Parathyroid adenoma (tissue), 2 donors: ENCODE data around the gene PCAT7.

Source experiments
- H2AFZ ChIP-seq: fragments of 300-600 bp; sonication (generic); one replicate; pipeline ENCODE4 v1.7.0; 2017; ENCODE audit warnings: antibody characterized with exemption, mild to moderate bottlenecking
- H3K27ac ChIP-seq: fragments of 300-600 bp; sonication (generic); one replicate; pipeline ENCODE4 v1.7.0; 2017
- H3K27me3 ChIP-seq: fragments of 300-600 bp; sonication (generic); one replicate; pipeline ENCODE4 v1.7.0; 2017; ENCODE audit warnings: low read length; ENCODE audit not compliant: control insufficient read depth, insufficient read depth
- H3K36me3 ChIP-seq: fragments of 300-600 bp; sonication (generic); one replicate; pipeline ENCODE4 v1.7.0; 2017; ENCODE audit warnings: low read length; ENCODE audit not compliant: control insufficient read depth, insufficient read depth
- H3K4me1 ChIP-seq: fragments of 300-600 bp; sonication (generic); one replicate; pipeline ENCODE4 v1.7.0; 2017; ENCODE audit warnings: control low read depth
- H3K4me2 ChIP-seq: fragments of 300-600 bp; sonication (generic); one replicate; pipeline ENCODE4 v1.7.0; 2017; ENCODE audit warnings: low read length
- H3K4me3 ChIP-seq: fragments of 300-600 bp; sonication (generic); one replicate; pipeline ENCODE4 v1.7.0; 2017; ENCODE audit warnings: low read depth, low read length
- H3K79me2 ChIP-seq: fragments of 300-600 bp; sonication (generic); one replicate; pipeline ENCODE4 v1.7.0; 2017; ENCODE audit warnings: control low read depth
- H3K9ac ChIP-seq: fragments of 300-600 bp; sonication (generic); one replicate; pipeline ENCODE4 v1.7.0; 2017; ENCODE audit warnings: mild to moderate bottlenecking
- H3K9me3 ChIP-seq: fragments of 300-600 bp; sonication (generic); one replicate; pipeline ENCODE4 v1.7.0; 2017; ENCODE audit warnings: low read length; ENCODE audit not compliant: control insufficient read depth
- CTCF ChIP-seq: fragments of 300-600 bp; sonication (generic); IDR thresholded peaks from one replicate; pipeline ENCODE4 v1.7.0; 2017; ENCODE audit warnings: antibody characterized with exemption, mild to moderate bottlenecking
- donor health status: primary hyperparathyroidism.

PCAT7 gene

GRCh38 chr9:94568972-94569712 is 14.3 kb downstream of the PCAT7 start:
- Histone ChIP-seq H3K36me3 (no peaks in the 10 kb centered on the region), H3K4me3 (no peak overlapping the region), H3K9me3 (no peaks in the 10 kb centered on the region), H3K9ac (no peak overlapping the region), H2AFZ (no peak overlapping the region), H3K79me2 (peaks cover 2% of the 10 kb centered on the region), H3K27me3 (no peaks in the 10 kb centered on the region), H3K4me2 (peak overlapping the region; percentile 2), H3K4me1 (peaks cover 30% of the 10 kb centered on the region), H3K27ac (peak overlapping the region; percentile 93)
- no peak for TF ChIP-seq CTCF

GRCh38 chr9:94576131-94576530 is 21.2 kb downstream of the PCAT7 start:
- H3K36me3 ChIP-seq = no peaks in the 10 kb centered on the region
- TF ChIP-seq CTCF = no peak
- peaks cover 2% of the 10 kb centered on the region for H3K79me2 ChIP-seq

GRCh38 chr9:94577036-94577435 is 22.2 kb downstream of the PCAT7 start:
- Histone ChIP-seq H2AFZ (no peak overlapping the region), H3K27ac (peak overlapping the region; percentile 81), H3K79me2 (peaks cover 2% of the 10 kb centered on the region), H3K27me3 (no peaks in the 10 kb centered on the region), H3K4me3 (peak overlapping the region; percentile 19), H3K36me3 (no peaks in the 10 kb centered on the region), H3K9me3 (no peaks in the 10 kb centered on the region), H3K9ac (no peak overlapping the region), H3K4me1 (peaks cover 10% of the 10 kb centered on the region), H3K4me2 (peak overlapping the region; percentile 35)
- TF ChIP-seq CTCF = no peak

More at GRCh38 chr9:94576131-94576530, 21.2 kb downstream of the PCAT7 start:
- H3K27me3 ChIP-seq = no peaks in the 10 kb centered on the region
- peak overlapping the region; percentile 81 for H3K27ac ChIP-seq
- no peak overlapping the region for H2AFZ ChIP-seq
- H3K9me3 ChIP-seq = no peaks in the 10 kb centered on the region
- H3K4me3 ChIP-seq = peak overlapping the region; percentile 11
- no peak overlapping the region for H3K9ac ChIP-seq
- H3K4me1 ChIP-seq = peaks cover 10% of the 10 kb centered on the region
- H3K4me2 ChIP-seq = no peak overlapping the region

- peak overlapping the region; percentile 81 for H3K27ac ChIP-seq
These were observed 22.7 kb downstream of the PCAT7 start for GRCh38 chr9:94577571-94577970.

More at GRCh38 chr9:94577571-94577970, 22.7 kb downstream of the PCAT7 start:
- H3K4me3 ChIP-seq = peak overlapping the region; percentile 19
- peaks cover 2% of the 10 kb centered on the region for H3K79me2 ChIP-seq
- H3K9me3 ChIP-seq = no peaks in the 10 kb centered on the region
- no peaks in the 10 kb centered on the region for H3K36me3 ChIP-seq
- H2AFZ ChIP-seq = no peak overlapping the region
- TF ChIP-seq CTCF = no peak
- H3K9ac ChIP-seq = no peak overlapping the region
- H3K4me1 ChIP-seq = peaks cover 10% of the 10 kb centered on the region
- no peaks in the 10 kb centered on the region for H3K27me3 ChIP-seq
- peak overlapping the region; percentile 35 for H3K4me2 ChIP-seq
